Heart right ventricle (tissue), 16 donors: ENCODE data around the gene SPARCL1. TPM values are rescaled to one million over a fixed set of nuclear protein-coding genes. Genes with fewer than 3 reads are reported as not detected.
A peak's percentile ranks its signal among the peaks of the same experiment; 100 is the strongest.
"Not testable (repeated sequence)": the region's sequence is repeated elsewhere in the genome, so short reads cannot be mapped to it uniquely, and the experiment has no call there.

Source experiments
- ATAC-seq, 8 donors: fragments of 200-7000 bp; cut with Tn5 transposase; one replicate each; pipeline ENCODE4 v1.9.1; 2020; ENCODE audit warnings: mild to moderate bottlenecking in 8 of 8, moderate library complexity in 8 of 8, moderate number of reproducible peaks in 1 of 8
- DNase-seq, 2 donors: peaks; one replicate each; pipeline ENCODE4 v3.0.0-alpha.2; 2020
- H3K27ac ChIP-seq, 10 donors: fragments of 200-600 bp; sonication (generic) in 2 of 10; one replicate each; pipeline versions ENCODE4 v1.5.0 to v1.8.0; 2020 to 2022; ENCODE audit warnings: mild to moderate bottlenecking in 3 of 10
- H3K27me3 ChIP-seq, 7 donors: fragments of 200-600 bp; one replicate each; pipeline ENCODE4 v1.8.0; 2021 to 2022; ENCODE audit warnings: mild to moderate bottlenecking in 2 of 7
- H3K36me3 ChIP-seq, 9 donors: fragments of 200-600 bp; sonication (generic) in 1 of 9; one replicate each; pipeline versions ENCODE4 v1.5.0 to v1.8.0; 2020 to 2022; ENCODE audit warnings: mild to moderate bottlenecking in 2 of 9
- H3K4me1 ChIP-seq, 9 donors: fragments of 200-600 bp; sonication (generic) in 1 of 9; one replicate each; pipeline versions ENCODE4 v1.5.0 to v1.8.0; 2020 to 2022; ENCODE audit warnings: mild to moderate bottlenecking in 4 of 9
- H3K4me3 ChIP-seq, 10 donors: fragments of 200-600 bp; sonication (generic) in 2 of 10; one replicate each; pipeline versions ENCODE4 v1.5.0 to v1.8.0; 2020 to 2022; ENCODE audit warnings: mild to moderate bottlenecking in 7 of 10, moderate library complexity in 2 of 10
- H3K9me3 ChIP-seq, 11 donors: fragments of 200-600 bp in 10 of 11; sonication (generic) in 2 of 11; one replicate each; pipeline versions ENCODE4 v1.5.0 to v1.8.0; 2013 to 2022; ENCODE audit warnings: mild to moderate bottlenecking in 2 of 11, control low read depth in 1 of 11, moderate library complexity in 1 of 11
- CTCF ChIP-seq, 9 donors: fragments of 200-600 bp; sonication (generic) in 2 of 9; IDR thresholded peaks; one replicate each; pipeline versions ENCODE4 v1.5.0 to v1.8.0; 2021 to 2022; ENCODE audit warnings: antibody characterized with exemption in 9 of 9, mild to moderate bottlenecking in 5 of 9, moderate library complexity in 1 of 9
- WGBS, 2 donors: extraction: QIAGEN DNeasy Blood & Tissue Kit; methylation state at CpG; one replicate each; pipeline ENCODE4 v1.1.7; 2013; ENCODE audit warnings: inconsistent platforms in 1 of 2; 5-methylcytosine and 5-hydroxymethylcytosine counted together
- intact Hi-C, 10 donors: fragments of 100-400 bp; cut with DNase I; formaldehyde crosslinking; loops; one replicate each; pipeline versions ENCODE4 v1.11.1 to v1.14.2; 2022
- polyA plus RNA-seq, 2 donors: library from polyadenylated mRNA; stranded (reverse); fragments of 200-250 nt; gene quantifications; one replicate each; pipeline ENCODE4 v1.2.3, GENCODE V29; 2013
- total RNA-seq, 10 donors: library from RNA; stranded (reverse); fragmentation: NEBNext Ultra II Directional in 3 of 10; extraction: Animal tissue kit (Norgen Biotek cat#: 25700) in 3 of 10; gene quantifications; one replicate each; pipeline versions ENCODE4 v1.2.1 to v1.2.4, GENCODE V29; 2021 to 2023
- donor health status: Arrhythmogenic right ventricular cardiomyopathy.
- donor health status: ischemic (EF 13 %, LVEDD 7.1; RV severe dilation, severe dysfunction).
- donor health status: healthy with polysubstance abuse.
- donor health status: DM: no; HTN: yes; CAD: no.
- donor health status: DM: no; HTN: no; CAD: no.
- donor health status: ischemic (EF 25% LVEDD 6.9; RV normal size, moderate dysfunction).
- donor health status: ischemic (EF 25% LVEDD 5.7; RV mildly dilated, moderate dysfunction).
- donor health status: healthy.
- donor health status: DM: yes; HTN: yes; CAD: no.
- donor health status: Ischemic cardiomyopathy.
- donor health status: ischemic (EF 35%, LVEDD 5.7; RV mildly dilated, moderate dysfunction).
- donor health status: nonischemic (EF 11% LVEDD 7.7; RV severe dilation, severe dysfunction).
- donor health status: DM: yes; HTN: yes; CAD: no.
- donor health status: PGD.
- donor health status: ischemic (EF 29% LVEDD 5.4; RV normal size, mild dysfunction).
- donor health status: nonischemic (EF 23%, LVEDD 6.1; RV moderate dilation, normal function).

The SPARCL1 gene
- total and polyA plus RNA-seq, 12 donors = 131 to 553 (median 232) TPM

DNA sequence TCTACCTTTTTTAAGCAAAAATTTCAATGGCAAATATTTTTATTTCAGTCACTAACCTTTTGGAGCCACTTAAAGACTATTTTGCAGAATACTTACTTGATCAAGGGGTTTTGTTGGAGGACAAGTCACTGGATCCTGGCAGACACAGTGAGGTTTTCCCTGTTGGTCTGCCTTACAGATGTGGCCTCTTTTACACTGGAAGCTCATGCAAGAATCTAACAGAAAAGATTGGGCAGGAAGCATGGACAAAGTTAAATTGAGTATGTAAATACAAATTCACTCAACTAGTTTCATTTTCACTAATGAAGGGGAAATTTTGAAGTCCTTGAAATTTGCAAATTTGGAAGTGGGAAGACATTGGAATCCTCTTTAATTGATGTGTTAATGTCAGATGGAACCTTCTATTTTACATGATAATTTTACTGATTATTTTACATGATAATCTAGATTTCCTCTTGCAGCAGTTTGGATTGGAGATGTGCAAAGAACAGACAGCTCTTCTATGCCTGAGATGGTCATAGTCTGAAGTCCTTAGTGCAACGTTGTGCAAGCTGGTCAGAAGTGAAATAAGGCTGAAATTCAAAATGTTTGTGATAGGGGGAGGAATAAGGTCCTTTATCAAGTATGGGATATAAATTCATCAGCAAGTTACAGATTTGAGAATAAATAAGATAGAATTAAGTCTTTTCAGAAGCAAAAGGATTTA is 38.4 kb downstream of the SPARCL1 start:
- WGBS, 2 donors = 57 to 63% methylated on average over 1 of the region's 1 CpG
- intact Hi-C loops = loop anchor here in 2 of 10 donors (1.0 to 5.0 kb wide), 3 partner anchors 35 to 336 kb away; partner anchors contain the start of gene SPARCL1 (in 1 of the 2)

DNA sequence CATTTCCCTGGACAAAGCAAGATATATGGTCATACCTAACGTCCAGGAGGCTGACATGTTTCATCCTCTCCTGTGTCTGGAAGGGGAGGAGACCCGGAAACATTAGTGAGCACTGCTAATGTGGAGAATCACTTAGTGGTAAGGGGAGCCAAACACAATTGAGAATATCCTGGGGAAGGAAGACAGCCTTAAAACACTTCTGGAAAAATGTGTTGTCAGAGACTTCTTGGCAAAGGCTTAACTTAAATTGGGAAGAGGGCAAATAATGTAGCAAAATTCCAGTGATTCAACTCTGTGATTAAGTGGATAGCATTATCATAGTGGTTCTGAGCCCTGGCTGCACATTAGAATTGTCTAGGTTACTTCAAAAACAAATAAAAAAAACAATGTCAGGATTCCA is 39.5 kb downstream of the SPARCL1 start:
- Histone ChIP-seq H3K4me3 (no peak overlapping the region), H3K36me3 (peaks cover 0 to 77% (median 48%) of the 10 kb centered on the region in 9 donors), H3K9me3 (peaks cover 0 to 16% (median 0%) of the 10 kb centered on the region in 11 donors), H3K4me1 (peaks cover 5 to 56% (median 26%) of the 10 kb centered on the region in 9 donors), H3K27ac (peak overlapping the region; percentile 51 to 80 (median 70)), H3K27me3 (no peaks in the 10 kb centered on the region)
- DNase-seq = peak in 1 of 2 donors; percentile 48
- no peak for TF ChIP-seq CTCF (IDR thresholded peaks at IDR 0.05)
- intact Hi-C loops = loop anchor here in 3 of 10 donors (5.0 kb wide), 3 partner anchors 33 to 338 kb away; partner anchors contain the start of gene SPARCL1 (in 1 of the 3)
- WGBS, 2 donors = 64 to 68% methylated on average over 2 of the region's 2 CpGs
- peak; percentile 78 to 96 (median 91) for ATAC-seq

More for the DNA sequence above, 38.4 kb downstream of the SPARCL1 start:
- ATAC-seq (no peak), DNase-seq (no peak)
- Histone ChIP-seq H3K4me3 (no peak overlapping the region), H3K27ac (peak overlapping the region; percentile 12 to 79 (median 65)), H3K9me3 (peaks cover 0 to 10% (median 0%) of the 10 kb centered on the region in 11 donors), H3K36me3 (peaks cover 0 to 87% (median 52%) of the 10 kb centered on the region in 9 donors), H3K4me1 (peaks cover 5 to 56% (median 26%) of the 10 kb centered on the region in 9 donors), H3K27me3 (no peaks in the 10 kb centered on the region)
- TF ChIP-seq CTCF (IDR thresholded peaks at IDR 0.05) = no peak

GRCh38 chr4:87488666-87489065 is 40.5 kb downstream of the SPARCL1 start:
- Histone ChIP-seq H3K9me3 (peaks cover 0 to 20% (median 0%) of the 10 kb centered on the region in 11 donors), H3K27ac (peak overlapping the region; percentile 19 to 80 (median 62)), H3K4me1 (peaks cover 5 to 50% (median 26%) of the 10 kb centered on the region in 9 donors), H3K36me3 (peaks cover 0 to 75% (median 40%) of the 10 kb centered on the region in 9 donors)
- peak in 2 of 8 donors; percentile 43 to 63 for ATAC-seq
- not testable (repeated sequence) for DNase-seq, H3K4me3 ChIP-seq, H3K27me3 ChIP-seq
- WGBS, 2 donors = 51 to 63% methylated on average over 4 of the region's 4 CpGs
- intact Hi-C loops = loop anchor here in 1 of 10 donors (5.0 kb wide), 1 partner anchor 34 kb away; no protein-coding TSS in a partner anchor

- peaks cover 0 to 32% (median 0%) of the 10 kb centered on the region in 9 donors for H3K4me1 ChIP-seq
- H3K27me3 ChIP-seq, intact Hi-C loops, DNase-seq, H3K4me3 ChIP-seq, ATAC-seq: not testable (repeated sequence)
- H3K27ac ChIP-seq = peak overlapping the region in 2 of 10 donors; percentile 17 to 22
- peaks cover 0 to 20% (median 0%) of the 10 kb centered on the region in 11 donors for H3K9me3 ChIP-seq
- H3K36me3 ChIP-seq = peaks cover 0 to 75% (median 14%) of the 10 kb centered on the region in 9 donors
Measured at GRCh38 chr4:87483247-87483646, 45.9 kb downstream of the SPARCL1 start.

GRCh38 chr4:87481377-87481776 is 47.8 kb downstream of the SPARCL1 start:
- Histone ChIP-seq H3K27me3 (no peaks in the 10 kb centered on the region), H3K9me3 (peaks cover 0 to 20% (median 0%) of the 10 kb centered on the region in 11 donors), H3K27ac (peak overlapping the region in 1 of 10 donors; percentile 74), H3K4me3 (no peak overlapping the region), H3K36me3 (peaks cover 0 to 83% (median 18%) of the 10 kb centered on the region in 9 donors), H3K4me1 (peaks cover 0 to 43% (median 0%) of the 10 kb centered on the region in 9 donors)
- ATAC-seq (peak in 1 of 8 donors; percentile 52), DNase-seq (no peak)
- intact Hi-C loops = no loop called here
- TF ChIP-seq CTCF (IDR thresholded peaks at IDR 0.05) = no peak
